ENCODE data around the gene PYGM. TPM values are rescaled to one million over a fixed set of nuclear protein-coding genes. Genes with fewer than 3 reads are reported as not detected.

Gene PYGM
- total and polyA plus RNA-seq, 2 donors (not counting 3 experiments of a cell fraction or from before 2014, with no cell fraction given): 0.10 to 0.62 TPM

DNA sequence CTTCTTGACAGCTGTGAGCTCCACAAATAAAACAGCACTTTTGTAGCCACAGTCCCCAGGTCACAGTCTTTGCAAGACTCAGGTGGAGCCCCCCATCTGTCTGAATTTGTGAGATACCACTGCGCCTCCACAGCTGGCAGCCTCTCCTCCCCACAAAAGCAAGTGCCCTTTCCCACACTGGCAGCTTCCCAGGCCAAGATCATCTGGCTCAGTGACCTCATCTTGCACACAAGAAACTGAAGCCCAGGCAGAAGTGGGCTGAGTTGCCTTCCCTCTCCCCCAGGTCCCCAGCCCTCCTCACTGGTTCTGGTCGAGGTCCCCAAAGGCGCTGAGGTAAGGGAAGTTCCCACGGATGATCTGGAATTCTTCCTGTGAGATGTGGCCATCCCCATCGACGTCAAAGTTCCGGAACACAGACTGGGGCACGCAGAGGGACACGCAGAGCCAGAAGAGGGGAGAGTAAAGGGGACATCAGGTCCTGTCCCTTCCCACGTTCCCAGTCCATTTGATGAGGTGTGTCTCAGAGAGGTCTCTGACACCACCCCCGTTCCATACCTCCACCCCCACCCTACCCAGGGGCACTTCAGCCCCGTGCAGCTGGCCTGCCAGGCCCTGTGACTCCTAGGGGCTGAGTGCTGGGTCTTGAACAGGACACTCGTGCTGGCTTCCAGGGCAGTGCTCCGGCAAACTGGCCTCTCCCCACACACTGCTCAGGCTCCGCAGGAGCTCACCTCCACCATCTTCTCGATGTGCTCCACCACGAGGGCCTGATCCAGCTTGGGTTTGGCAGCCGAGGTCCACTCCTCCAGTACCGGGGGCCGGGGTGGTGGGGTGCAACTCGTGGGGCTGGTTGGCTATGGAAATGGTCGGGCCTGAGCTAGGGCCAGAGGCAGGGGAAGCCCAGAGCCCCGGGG is 24.7 kb downstream of the PYGM start:
- ChIA-PET CTCF (interaction anchor here (1.7 kb wide), 1 partner anchor 47 kb away, joined by 6 read pairs; no protein-coding TSS in a partner anchor), POLR2A (no interaction called here)
- H3K9me3 ChIP-seq (replicated peaks; ENCODE audit: control insufficient read depth, insufficient read depth, low read length): no peaks in the 10 kb centered on the region
- H3K4me2 ChIP-seq (ENCODE audit: insufficient read depth, low read length): no peak overlapping the region
- dilution Hi-C loops (cut with MboI; ENCODE audit: extremely low pct_ligation_motif_present, low sequenced_read_pairs) (no loop called here), intact Hi-C loops (cut with micrococcal nuclease) (no loop called here)
- FAIRE-seq: no peak
- H3K9me1 ChIP-seq (replicated peaks; ENCODE audit: control insufficient read depth, extremely low read depth, insufficient read depth, low read length): no peaks in the 10 kb centered on the region
- H4K20me1 ChIP-seq (replicated peaks; ENCODE audit: control insufficient read depth, extremely low read depth, insufficient read depth, low read length): no peaks in the 10 kb centered on the region
- H2AFZ ChIP-seq (ENCODE audit: low read depth, low read length): no peak overlapping the region
- H3K36me3 ChIP-seq (ENCODE audit: control insufficient read depth in 2 of 2, extremely low read depth in 1 of 2, insufficient read depth in 2 of 2, low read length in 2 of 2): no peaks in the 10 kb centered on the region
- TF ChIP-seq JUN (IDR thresholded peaks at IDR 0.05; ENCODE audit: borderline replicate concordance, insufficient read depth, insufficient read length, low read depth) (no peak), FOS (IDR thresholded peaks at IDR 0.05; ENCODE audit: borderline replicate concordance, insufficient read depth, low read length) (no peak), EZH2 (IDR thresholded peaks at IDR 0.05; ENCODE audit: borderline replicate concordance, low read depth, low read length, severe bottlenecking) (no peak), POLR2A (IDR thresholded peaks at IDR 0.05; ENCODE audit: low read depth, low read length) (no peak), POLR2AphosphoS5 (IDR thresholded peaks at IDR 0.05; ENCODE audit: insufficient read depth, low read depth, low read length) (no peak), MYC (IDR thresholded peaks at IDR 0.05; ENCODE audit: low read depth, low read length) (no peak)
- TF ChIP-seq, protein P1, sequence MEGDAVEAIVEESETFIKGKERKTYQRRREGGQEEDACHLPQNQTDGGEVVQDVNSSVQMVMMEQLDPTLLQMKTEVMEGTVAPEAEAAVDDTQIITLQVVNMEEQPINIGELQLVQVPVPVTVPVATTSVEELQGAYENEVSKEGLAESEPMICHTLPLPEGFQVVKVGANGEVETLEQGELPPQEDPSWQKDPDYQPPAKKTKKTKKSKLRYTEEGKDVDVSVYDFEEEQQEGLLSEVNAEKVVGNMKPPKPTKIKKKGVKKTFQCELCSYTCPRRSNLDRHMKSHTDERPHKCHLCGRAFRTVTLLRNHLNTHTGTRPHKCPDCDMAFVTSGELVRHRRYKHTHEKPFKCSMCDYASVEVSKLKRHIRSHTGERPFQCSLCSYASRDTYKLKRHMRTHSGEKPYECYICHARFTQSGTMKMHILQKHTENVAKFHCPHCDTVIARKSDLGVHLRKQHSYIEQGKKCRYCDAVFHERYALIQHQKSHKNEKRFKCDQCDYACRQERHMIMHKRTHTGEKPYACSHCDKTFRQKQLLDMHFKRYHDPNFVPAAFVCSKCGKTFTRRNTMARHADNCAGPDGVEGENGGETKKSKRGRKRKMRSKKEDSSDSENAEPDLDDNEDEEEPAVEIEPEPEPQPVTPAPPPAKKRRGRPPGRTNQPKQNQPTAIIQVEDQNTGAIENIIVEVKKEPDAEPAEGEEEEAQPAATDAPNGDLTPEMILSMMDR (IDR thresholded peaks at IDR 0.05; ENCODE audit: extremely low read depth in 1 of 2, insufficient read depth in 1 of 2, low read depth in 1 of 2, low read length in 2 of 2): no peak
- TF ChIP-seq, protein P2, sequence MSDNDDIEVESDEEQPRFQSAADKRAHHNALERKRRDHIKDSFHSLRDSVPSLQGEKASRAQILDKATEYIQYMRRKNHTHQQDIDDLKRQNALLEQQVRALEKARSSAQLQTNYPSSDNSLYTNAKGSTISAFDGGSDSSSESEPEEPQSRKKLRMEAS (IDR thresholded peaks at IDR 0.05; ENCODE audit: insufficient read depth, insufficient read length): no peak
- H3K4me1 ChIP-seq (ENCODE audit: control insufficient read depth, extremely low read depth, insufficient read depth, low read length): no peaks in the 10 kb centered on the region
- peaks cover 0 to 9% of the 10 kb centered on the region in 2 experiments for H3K27me3 ChIP-seq (ENCODE audit: control insufficient read depth in 2 of 2, insufficient read depth in 2 of 2, low read length in 2 of 2)
- H3K79me2 ChIP-seq (ENCODE audit: control insufficient read depth, insufficient read depth, low read length): no peaks in the 10 kb centered on the region
- H3K27ac ChIP-seq (ENCODE audit: insufficient read depth, low read depth, low read length): no peak overlapping the region
- no peak for DNase-seq (ENCODE audit: low read depth, low spot score)
- no peak overlapping the region for H3K9ac ChIP-seq (replicated peaks; ENCODE audit: extremely low read depth, insufficient read depth, low read length)
- H3K4me3 ChIP-seq (replicated peaks in 1 of 3; ENCODE audit: insufficient read depth in 1 of 3, low read depth in 1 of 3, low read length in 3 of 3): no peak overlapping the region
- BruUV-seq (replicated peaks): no TSS peak

All from endothelial cell of umbilical vein (primary cell).